HEK293 (cell line): ENCODE data around the gene BAZ2B.

Source experiments
- EGR2 ChIP-seq: fragments of 450-650 bp; formaldehyde crosslinking; IDR thresholded peaks from 2 replicates; pipeline ENCODE4 v1.5.1; 2016; ENCODE audit warnings: low read depth, missing biosample characterization, missing genetic modification characterization
- SP2 ChIP-seq: fragments of 450-650 bp; formaldehyde crosslinking; IDR thresholded peaks from 2 replicates; pipeline ENCODE4 v1.5.1; 2016; ENCODE audit warnings: missing biosample characterization, missing genetic modification characterization
- YY1 ChIP-seq: fragments of 450-650 bp; formaldehyde crosslinking; IDR thresholded peaks from 2 replicates; pipeline ENCODE4 v1.5.1; 2018; ENCODE audit warnings: missing biosample characterization, missing genetic modification characterization
- ZNF558 ChIP-seq: fragments of 450-650 bp; formaldehyde crosslinking; IDR thresholded peaks from 2 replicates; pipeline ENCODE4 v1.5.1; 2016; ENCODE audit warnings: missing biosample characterization, missing genetic modification characterization
- ZNF654 ChIP-seq: fragments of 450-650 bp; formaldehyde crosslinking; IDR thresholded peaks from 2 replicates; pipeline ENCODE4 v1.5.1; 2016; ENCODE audit warnings: low read depth, missing biosample characterization, missing genetic modification characterization
- ZNF660 ChIP-seq: fragments of 450-650 bp; IDR thresholded peaks from 2 replicates; pipeline ENCODE4 v1.5.1; 2018; ENCODE audit warnings: missing biosample characterization, mild to moderate bottlenecking, missing genetic modification characterization
- TF ChIP-seq, protein P1 (sequence below): fragments of 450-650 bp; formaldehyde crosslinking; IDR thresholded peaks from 2 replicates; pipeline ENCODE4 v1.5.1; 2016; ENCODE audit warnings: missing biosample characterization, missing genetic modification characterization
- TF ChIP-seq, protein P2 (sequence below): fragments of 450-650 bp; formaldehyde crosslinking; IDR thresholded peaks from 2 replicates; pipeline ENCODE4 v1.5.1; 2017; ENCODE audit warnings: missing biosample characterization, missing genetic modification characterization
- TF ChIP-seq, protein P3 (sequence below): fragments of 450-650 bp; formaldehyde crosslinking; IDR thresholded peaks from 2 replicates; pipeline ENCODE4 v1.5.1; 2017; ENCODE audit warnings: missing biosample characterization, missing genetic modification characterization

DNA sequence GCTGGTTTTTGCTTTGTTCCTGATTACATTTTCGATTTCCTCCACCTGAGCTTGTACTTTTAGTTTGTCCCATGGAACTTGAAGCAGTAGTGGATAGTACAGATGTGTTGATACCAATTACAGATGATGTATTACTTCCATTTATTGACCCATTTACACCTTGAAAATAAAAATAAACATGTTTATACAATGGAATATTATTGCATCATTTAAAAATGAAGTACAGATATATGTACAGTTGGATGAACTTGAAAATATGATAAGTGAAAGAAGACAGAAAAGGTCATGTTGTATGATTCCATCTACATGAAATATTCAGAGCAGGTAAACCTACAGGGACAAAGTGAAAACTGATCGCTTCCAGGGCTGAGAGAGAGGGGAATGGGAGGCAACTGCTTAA, 169.5 kb downstream of the BAZ2B start:
- TF ChIP-seq ZNF558 (tag by site-specific recombination), result no peak
- no peak for TF ChIP-seq EGR2 (tag by site-specific recombination)
- TF ChIP-seq YY1, result no peak
- TF ChIP-seq ZNF660 (tag by site-specific recombination), result no peak
- TF ChIP-seq, protein P1, sequence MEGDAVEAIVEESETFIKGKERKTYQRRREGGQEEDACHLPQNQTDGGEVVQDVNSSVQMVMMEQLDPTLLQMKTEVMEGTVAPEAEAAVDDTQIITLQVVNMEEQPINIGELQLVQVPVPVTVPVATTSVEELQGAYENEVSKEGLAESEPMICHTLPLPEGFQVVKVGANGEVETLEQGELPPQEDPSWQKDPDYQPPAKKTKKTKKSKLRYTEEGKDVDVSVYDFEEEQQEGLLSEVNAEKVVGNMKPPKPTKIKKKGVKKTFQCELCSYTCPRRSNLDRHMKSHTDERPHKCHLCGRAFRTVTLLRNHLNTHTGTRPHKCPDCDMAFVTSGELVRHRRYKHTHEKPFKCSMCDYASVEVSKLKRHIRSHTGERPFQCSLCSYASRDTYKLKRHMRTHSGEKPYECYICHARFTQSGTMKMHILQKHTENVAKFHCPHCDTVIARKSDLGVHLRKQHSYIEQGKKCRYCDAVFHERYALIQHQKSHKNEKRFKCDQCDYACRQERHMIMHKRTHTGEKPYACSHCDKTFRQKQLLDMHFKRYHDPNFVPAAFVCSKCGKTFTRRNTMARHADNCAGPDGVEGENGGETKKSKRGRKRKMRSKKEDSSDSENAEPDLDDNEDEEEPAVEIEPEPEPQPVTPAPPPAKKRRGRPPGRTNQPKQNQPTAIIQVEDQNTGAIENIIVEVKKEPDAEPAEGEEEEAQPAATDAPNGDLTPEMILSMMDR, result no peak
- TF ChIP-seq, protein P2, sequence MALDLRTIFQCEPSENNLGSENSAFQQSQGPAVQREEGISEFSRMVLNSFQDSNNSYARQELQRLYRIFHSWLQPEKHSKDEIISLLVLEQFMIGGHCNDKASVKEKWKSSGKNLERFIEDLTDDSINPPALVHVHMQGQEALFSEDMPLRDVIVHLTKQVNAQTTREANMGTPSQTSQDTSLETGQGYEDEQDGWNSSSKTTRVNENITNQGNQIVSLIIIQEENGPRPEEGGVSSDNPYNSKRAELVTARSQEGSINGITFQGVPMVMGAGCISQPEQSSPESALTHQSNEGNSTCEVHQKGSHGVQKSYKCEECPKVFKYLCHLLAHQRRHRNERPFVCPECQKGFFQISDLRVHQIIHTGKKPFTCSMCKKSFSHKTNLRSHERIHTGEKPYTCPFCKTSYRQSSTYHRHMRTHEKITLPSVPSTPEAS (tag by site-specific recombination), result no peak
- TF ChIP-seq SP2 (tag by site-specific recombination), result no peak
- no peak for TF ChIP-seq ZNF654 (tag by site-specific recombination)
- TF ChIP-seq, protein P3, sequence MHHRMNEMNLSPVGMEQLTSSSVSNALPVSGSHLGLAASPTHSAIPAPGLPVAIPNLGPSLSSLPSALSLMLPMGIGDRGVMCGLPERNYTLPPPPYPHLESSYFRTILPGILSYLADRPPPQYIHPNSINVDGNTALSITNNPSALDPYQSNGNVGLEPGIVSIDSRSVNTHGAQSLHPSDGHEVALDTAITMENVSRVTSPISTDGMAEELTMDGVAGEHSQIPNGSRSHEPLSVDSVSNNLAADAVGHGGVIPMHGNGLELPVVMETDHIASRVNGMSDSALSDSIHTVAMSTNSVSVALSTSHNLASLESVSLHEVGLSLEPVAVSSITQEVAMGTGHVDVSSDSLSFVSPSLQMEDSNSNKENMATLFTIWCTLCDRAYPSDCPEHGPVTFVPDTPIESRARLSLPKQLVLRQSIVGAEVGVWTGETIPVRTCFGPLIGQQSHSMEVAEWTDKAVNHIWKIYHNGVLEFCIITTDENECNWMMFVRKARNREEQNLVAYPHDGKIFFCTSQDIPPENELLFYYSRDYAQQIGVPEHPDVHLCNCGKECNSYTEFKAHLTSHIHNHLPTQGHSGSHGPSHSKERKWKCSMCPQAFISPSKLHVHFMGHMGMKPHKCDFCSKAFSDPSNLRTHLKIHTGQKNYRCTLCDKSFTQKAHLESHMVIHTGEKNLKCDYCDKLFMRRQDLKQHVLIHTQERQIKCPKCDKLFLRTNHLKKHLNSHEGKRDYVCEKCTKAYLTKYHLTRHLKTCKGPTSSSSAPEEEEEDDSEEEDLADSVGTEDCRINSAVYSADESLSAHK, result no peak
